Activated T-cell treated with anti-CD3 and anti-CD28 coated beads, Interleukin-2, amount 50 U/mL, for 72 hours (primary cell): ENCODE measurements around the gene CRYGB. TPM values are rescaled to one million over a fixed set of nuclear protein-coding genes. Genes with fewer than 3 reads are reported as not detected.
"Not testable (repeated sequence)": the region's sequence is repeated elsewhere in the genome, so short reads cannot be mapped to it uniquely, and the experiment has no call there.

Source experiments
- ATAC-seq, 2 donors: fragments of 150-1000 bp; cut with Tn5 transposase; replicated peaks in 1 of 2; 2 replicates each; pipeline ENCODE4 v1.10.0; 2021; ENCODE audit warnings: moderate library complexity in 2 of 2, mild to moderate bottlenecking in 1 of 2
- DNase-seq, 2 donors: peaks; one replicate each; pipeline ENCODE4 v3.0.0; 2021 to 2022; ENCODE audit warnings: mixed read lengths in 1 of 2
- H3K27ac Mint-ChIP-seq: one replicate; pipeline ENCODE4 v1.8.0; 2022; ENCODE audit warnings: mild to moderate bottlenecking, moderate library complexity, mixed read lengths
- H3K27me3 Mint-ChIP-seq: one replicate; pipeline ENCODE4 v1.8.0; 2022; ENCODE audit warnings: low read depth, mixed read lengths
- H3K36me3 Mint-ChIP-seq, 2 donors: one replicate each; pipeline ENCODE4 v1.8.0; 2022; ENCODE audit warnings: mixed read lengths in 2 of 2, mild to moderate bottlenecking in 1 of 2; ENCODE audit not compliant: insufficient read depth in 2 of 2
- H3K4me1 Mint-ChIP-seq: one replicate; pipeline ENCODE4 v1.8.0; 2022; ENCODE audit warnings: low read depth, mixed read lengths
- H3K4me3 Mint-ChIP-seq, 2 donors: one replicate each; pipeline ENCODE4 v1.8.0; 2022; ENCODE audit warnings: mild to moderate bottlenecking in 2 of 2, mixed read lengths in 2 of 2, moderate library complexity in 2 of 2
- H3K9me3 Mint-ChIP-seq, 2 donors: one replicate each; pipeline ENCODE4 v1.8.0; 2022; ENCODE audit warnings: mixed read lengths in 2 of 2
- total RNA-seq, 2 donors: library from RNA; stranded (reverse); gene quantifications; one replicate each; pipeline ENCODE4 v1.2.3, GENCODE V29; 2022

Gene CRYGB
- total RNA-seq, 2 donors from 2014 or later: not detected

GRCh38 chr2:208142240-208142924 is 3.6 kb downstream of the CRYGB start:
- no peak for DNase-seq
- H3K9me3 Mint-ChIP-seq: peaks cover 0 to 3% of the 10 kb centered on the region in 2 donors
- H3K27ac Mint-ChIP-seq: no peak overlapping the region
- H3K27me3 Mint-ChIP-seq: peaks cover 4% of the 10 kb centered on the region
- no peak for ATAC-seq
- peaks cover 0 to 2% of the 10 kb centered on the region in 2 donors for H3K36me3 Mint-ChIP-seq
- H3K4me1 Mint-ChIP-seq: no peaks in the 10 kb centered on the region
- no peak overlapping the region for H3K4me3 Mint-ChIP-seq

- Mint-ChIP-seq H3K27ac (no peak overlapping the region), H3K27me3 (no peaks in the 10 kb centered on the region), H3K4me3 (no peak overlapping the region), H3K4me1 (peaks cover 10% of the 10 kb centered on the region), H3K9me3 (peaks cover 0 to 2% of the 10 kb centered on the region in 2 donors), H3K36me3 (peaks cover 0 to 2% of the 10 kb centered on the region in 2 donors)
- DNase-seq (no peak), ATAC-seq (no peak)
These were observed 6.5 kb downstream of the CRYGB start for GRCh38 chr2:208139447-208139846.

- not testable (repeated sequence) for H3K27me3 Mint-ChIP-seq, H3K27ac Mint-ChIP-seq, DNase-seq, ATAC-seq, H3K9me3 Mint-ChIP-seq, H3K4me1 Mint-ChIP-seq, H3K4me3 Mint-ChIP-seq, H3K36me3 Mint-ChIP-seq
These were observed 7.6 kb downstream of the CRYGB start for GRCh38 chr2:208138334-208138733.

GRCh38 chr2:208136716-208137094 is 9.3 kb downstream of the CRYGB start:
- no peak overlapping the region for H3K27ac Mint-ChIP-seq
- no peaks in the 10 kb centered on the region for H3K27me3 Mint-ChIP-seq
- no peak overlapping the region for H3K4me3 Mint-ChIP-seq
- peaks cover 10% of the 10 kb centered on the region for H3K4me1 Mint-ChIP-seq
- peaks cover 0 to 2% of the 10 kb centered on the region in 2 donors for H3K36me3 Mint-ChIP-seq
- ATAC-seq (no peak), DNase-seq (no peak)
- peaks cover 0 to 2% of the 10 kb centered on the region in 2 donors for H3K9me3 Mint-ChIP-seq

- no peak for ATAC-seq
- Mint-ChIP-seq H3K27ac (no peak overlapping the region), H3K9me3 (peaks cover 0 to 2% of the 10 kb centered on the region in 2 donors), H3K4me3 (no peak overlapping the region), H3K4me1 (peaks cover 10% of the 10 kb centered on the region), H3K27me3 (no peaks in the 10 kb centered on the region), H3K36me3 (peaks cover 0 to 2% of the 10 kb centered on the region in 2 donors)
- no peak for DNase-seq
These were observed 9.9 kb downstream of the CRYGB start for GRCh38 chr2:208135794-208136715.

- Mint-ChIP-seq H3K27me3 (no peaks in the 10 kb centered on the region), H3K4me1 (peaks cover 10% of the 10 kb centered on the region), H3K4me3 (no peak overlapping the region), H3K9me3 (peaks cover 0 to 2% of the 10 kb centered on the region in 2 donors), H3K27ac (no peak overlapping the region), H3K36me3 (peaks cover 0 to 2% of the 10 kb centered on the region in 2 donors)
- peak; percentile 78 to 86 for ATAC-seq
- peak; percentile 6 to 14 for DNase-seq
These were observed 10.9 kb downstream of the CRYGB start for GRCh38 chr2:208134928-208135586.

- H3K4me1 Mint-ChIP-seq: peaks cover 10% of the 10 kb centered on the region
- H3K9me3 Mint-ChIP-seq: no peaks in the 10 kb centered on the region
- DNase-seq: no peak
- peaks cover 3% of the 10 kb centered on the region for H3K27me3 Mint-ChIP-seq
- no peak overlapping the region for H3K4me3 Mint-ChIP-seq
- no peaks in the 10 kb centered on the region for H3K36me3 Mint-ChIP-seq
- H3K27ac Mint-ChIP-seq: no peak overlapping the region
- no peak for ATAC-seq
These were observed 15.2 kb downstream of the CRYGB start for GRCh38 chr2:208130712-208131110.

- H3K27ac Mint-ChIP-seq: no peak within 1 kb of the TSS
- peaks cover 9% of the 10 kb centered on the region for H3K27me3 Mint-ChIP-seq
- H3K4me1 Mint-ChIP-seq: peaks cover 4% of the 10 kb centered on the region
- no peaks in the 10 kb centered on the region for H3K9me3 Mint-ChIP-seq
- ATAC-seq (no peak), DNase-seq (no peak)
- no peak within 1 kb of the TSS for H3K4me3 Mint-ChIP-seq
- H3K36me3 Mint-ChIP-seq: no peaks in the 10 kb centered on the region
These were observed 15.9 kb downstream of the CRYGB start, which contains the start of gene CRYGC for GRCh38 chr2:208129744-208130711. Gene CRYGC (minus strand): TSS chr2:208129828. CDS start chr2:208129792, 36 bp downstream.

- no peak for ATAC-seq
- no peak overlapping the region for H3K4me3 Mint-ChIP-seq
- no peaks in the 10 kb centered on the region for H3K36me3 Mint-ChIP-seq
- no peak overlapping the region for H3K27ac Mint-ChIP-seq
- no peaks in the 10 kb centered on the region for H3K9me3 Mint-ChIP-seq
- peaks cover 23% of the 10 kb centered on the region for H3K27me3 Mint-ChIP-seq
- peaks cover 6% of the 10 kb centered on the region for H3K4me1 Mint-ChIP-seq
- no peak for DNase-seq
These were observed 17.8 kb downstream of the CRYGB start for GRCh38 chr2:208128136-208128535.

GRCh38 chr2:208127090-208127489 is 18.9 kb downstream of the CRYGB start:
- ATAC-seq (no peak), DNase-seq (no peak)
- H3K4me3 Mint-ChIP-seq: no peak overlapping the region
- peaks cover 23% of the 10 kb centered on the region for H3K27me3 Mint-ChIP-seq
- no peaks in the 10 kb centered on the region for H3K36me3 Mint-ChIP-seq
- no peaks in the 10 kb centered on the region for H3K9me3 Mint-ChIP-seq
- peaks cover 6% of the 10 kb centered on the region for H3K4me1 Mint-ChIP-seq
- no peak overlapping the region for H3K27ac Mint-ChIP-seq

- ATAC-seq: no peak
- Mint-ChIP-seq H3K9me3 (no peaks in the 10 kb centered on the region), H3K27me3 (peaks cover 23% of the 10 kb centered on the region), H3K36me3 (no peaks in the 10 kb centered on the region), H3K4me1 (peaks cover 6% of the 10 kb centered on the region), H3K27ac (no peak overlapping the region), H3K4me3 (no peak overlapping the region)
- DNase-seq: no peak
These were observed 20.7 kb downstream of the CRYGB start for GRCh38 chr2:208125251-208125650.

- H3K36me3 Mint-ChIP-seq, H3K4me1 Mint-ChIP-seq, H3K27ac Mint-ChIP-seq, H3K9me3 Mint-ChIP-seq: not testable (repeated sequence)
- Mint-ChIP-seq H3K4me3 (peak within 1 kb of the TSS; percentile 57 to 62), H3K27me3 (peaks cover 23% of the 10 kb centered on the region)
- ATAC-seq (peak; percentile 47 to 56), DNase-seq (peak in 1 of 2 donors; percentile 5)
These were observed 21.8 kb downstream of the CRYGB start, which contains the start of gene CRYGD for GRCh38 chr2:208124013-208124715. Gene CRYGD (minus strand): TSS chr2:208124524. CDS start chr2:208124473, 51 bp downstream.
